ENCODE data around the gene NDUFS8. TPM values are rescaled to one million over a fixed set of nuclear protein-coding genes. Genes with fewer than 3 reads are reported as not detected.

The NDUFS8 gene
- total and polyA plus RNA-seq, 3 donors from 2014 or later = 149 to 196 (median 184) TPM

DNA sequence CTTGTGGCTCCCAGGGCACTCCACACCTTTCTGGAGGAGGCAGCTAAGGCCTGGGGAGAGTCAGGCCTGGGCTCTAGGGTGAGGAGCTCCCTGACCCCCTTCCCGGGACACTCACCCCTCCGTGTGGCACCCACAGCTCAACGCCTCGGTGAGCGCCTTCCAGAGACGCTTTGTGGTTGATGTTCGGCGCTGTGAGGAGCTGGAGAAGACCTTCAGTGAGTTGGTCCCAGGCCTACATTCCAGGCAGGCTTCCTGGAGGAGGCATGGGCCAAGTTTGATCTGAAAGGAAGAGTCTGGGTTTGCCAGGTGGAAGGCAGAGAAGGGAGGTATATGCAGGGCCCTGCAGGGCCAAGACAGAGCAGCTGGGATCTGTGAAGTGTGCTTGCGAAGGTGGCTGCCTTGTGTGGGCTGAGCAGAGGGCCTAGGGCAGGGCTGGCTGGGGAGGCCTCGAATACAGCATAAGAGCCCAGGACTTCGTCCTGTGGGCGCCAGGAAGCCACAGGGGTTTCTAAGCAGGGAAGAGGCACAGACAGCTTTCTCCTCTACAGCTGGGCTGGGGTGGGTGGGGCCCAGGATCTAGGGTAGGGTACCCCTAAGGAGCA is 11.2 kb downstream of the NDUFS8 start:
- DNase-seq = no peak
- Histone ChIP-seq H3K9me3 (no peaks in the 10 kb centered on the region), H3K27ac (no peak overlapping the region), H3K4me1 (peaks cover 23% of the 10 kb centered on the region), H3K27me3 (no peaks in the 10 kb centered on the region), H3K4me3 (no peak overlapping the region), H3K36me3 (ENCODE audit: low read depth, missing control alignments) (no peaks in the 10 kb centered on the region)
- intact Hi-C loops (cut with DNase I; ENCODE audit: low total_unique reads) = no loop called here
- WGBS, 2 donors = 84 to 89% methylated on average over 8 to 12 of the region's 12 CpGs
- TF ChIP-seq, protein P1, sequence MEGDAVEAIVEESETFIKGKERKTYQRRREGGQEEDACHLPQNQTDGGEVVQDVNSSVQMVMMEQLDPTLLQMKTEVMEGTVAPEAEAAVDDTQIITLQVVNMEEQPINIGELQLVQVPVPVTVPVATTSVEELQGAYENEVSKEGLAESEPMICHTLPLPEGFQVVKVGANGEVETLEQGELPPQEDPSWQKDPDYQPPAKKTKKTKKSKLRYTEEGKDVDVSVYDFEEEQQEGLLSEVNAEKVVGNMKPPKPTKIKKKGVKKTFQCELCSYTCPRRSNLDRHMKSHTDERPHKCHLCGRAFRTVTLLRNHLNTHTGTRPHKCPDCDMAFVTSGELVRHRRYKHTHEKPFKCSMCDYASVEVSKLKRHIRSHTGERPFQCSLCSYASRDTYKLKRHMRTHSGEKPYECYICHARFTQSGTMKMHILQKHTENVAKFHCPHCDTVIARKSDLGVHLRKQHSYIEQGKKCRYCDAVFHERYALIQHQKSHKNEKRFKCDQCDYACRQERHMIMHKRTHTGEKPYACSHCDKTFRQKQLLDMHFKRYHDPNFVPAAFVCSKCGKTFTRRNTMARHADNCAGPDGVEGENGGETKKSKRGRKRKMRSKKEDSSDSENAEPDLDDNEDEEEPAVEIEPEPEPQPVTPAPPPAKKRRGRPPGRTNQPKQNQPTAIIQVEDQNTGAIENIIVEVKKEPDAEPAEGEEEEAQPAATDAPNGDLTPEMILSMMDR (IDR thresholded peaks at IDR 0.05) = no peak
- no peak for TF ChIP-seq POLR2A (IDR thresholded peaks at IDR 0.05)

DNA sequence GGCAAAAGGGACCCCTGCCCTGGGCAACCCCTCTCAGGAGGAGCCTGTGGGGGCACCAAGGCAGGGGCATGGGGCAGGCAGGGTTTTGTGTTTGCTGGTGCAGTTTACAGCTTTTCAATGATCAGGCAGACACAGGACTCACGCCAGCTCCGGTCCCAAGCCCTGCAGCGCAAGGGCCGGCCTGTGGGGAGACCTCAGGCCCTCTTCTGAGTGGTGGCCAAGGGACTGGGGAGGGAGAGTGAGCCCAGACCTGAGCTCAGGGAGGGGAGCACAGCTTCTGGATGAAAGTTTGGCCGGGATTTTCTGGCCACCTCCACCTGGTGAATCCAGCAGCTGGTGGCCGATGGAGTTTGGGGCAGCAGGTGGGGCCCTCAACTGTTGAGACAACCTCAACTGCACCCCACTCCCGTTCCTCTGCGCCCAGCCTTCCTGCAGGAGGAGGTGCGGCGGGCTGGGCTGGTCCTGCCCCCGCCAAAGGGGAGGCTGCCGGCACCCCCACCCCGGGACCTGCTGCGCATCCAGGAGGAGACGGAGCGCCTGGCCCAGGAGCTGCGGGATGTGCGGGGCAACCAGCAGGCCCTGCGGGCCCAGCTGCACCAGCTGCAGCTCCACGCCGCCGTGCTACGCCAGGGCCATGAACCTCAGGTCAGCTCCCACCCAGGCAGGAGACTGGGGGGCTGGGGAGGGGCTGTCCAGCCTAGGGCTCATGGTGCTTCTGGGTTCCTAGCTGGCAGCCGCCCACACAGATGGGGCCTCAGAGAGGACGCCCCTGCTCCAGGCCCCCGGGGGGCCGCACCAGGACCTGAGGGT is 11.9 kb downstream of the NDUFS8 start:
- intact Hi-C loops (cut with DNase I; ENCODE audit: low total_unique reads) = no loop called here
- no peak overlapping the region for H3K4me3 ChIP-seq
- no peaks in the 10 kb centered on the region for H3K9me3 ChIP-seq
- no peak overlapping the region for H3K27ac ChIP-seq
- H3K27me3 ChIP-seq = no peaks in the 10 kb centered on the region
- WGBS, 2 donors = 87% methylated on average over 27 of the region's 27 CpGs; no CpG with 5 or more reads in 1 of the 2 donors
- peaks cover 19% of the 10 kb centered on the region for H3K4me1 ChIP-seq
- TF ChIP-seq, protein P1 (IDR thresholded peaks at IDR 0.05) = no peak
- TF ChIP-seq POLR2A (IDR thresholded peaks at IDR 0.05) = no peak
- DNase-seq = no peak
- H3K36me3 ChIP-seq (ENCODE audit: low read depth, missing control alignments) = no peaks in the 10 kb centered on the region

DNA sequence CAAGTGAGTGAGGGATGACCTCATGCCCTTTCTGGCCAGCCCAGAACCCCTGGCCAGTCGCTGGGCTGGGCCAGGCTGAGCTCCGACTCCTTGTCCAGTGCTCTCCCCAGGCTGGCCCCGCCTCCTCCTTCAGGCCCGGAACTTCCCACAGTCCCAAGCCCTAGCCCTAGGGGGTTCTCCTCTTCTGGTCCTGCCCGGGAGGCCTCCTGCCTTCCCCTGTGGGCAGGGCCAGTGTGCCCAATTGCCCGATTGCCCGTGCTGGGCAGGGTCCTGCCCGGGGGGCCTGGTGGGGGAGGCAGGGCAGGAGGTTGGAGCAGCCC is 12.5 kb downstream of the NDUFS8 start:
- Histone ChIP-seq H3K27ac (no peak overlapping the region), H3K4me1 (peaks cover 17% of the 10 kb centered on the region)
- intact Hi-C loops (cut with DNase I; ENCODE audit: low total_unique reads) = no loop called here

DNA sequence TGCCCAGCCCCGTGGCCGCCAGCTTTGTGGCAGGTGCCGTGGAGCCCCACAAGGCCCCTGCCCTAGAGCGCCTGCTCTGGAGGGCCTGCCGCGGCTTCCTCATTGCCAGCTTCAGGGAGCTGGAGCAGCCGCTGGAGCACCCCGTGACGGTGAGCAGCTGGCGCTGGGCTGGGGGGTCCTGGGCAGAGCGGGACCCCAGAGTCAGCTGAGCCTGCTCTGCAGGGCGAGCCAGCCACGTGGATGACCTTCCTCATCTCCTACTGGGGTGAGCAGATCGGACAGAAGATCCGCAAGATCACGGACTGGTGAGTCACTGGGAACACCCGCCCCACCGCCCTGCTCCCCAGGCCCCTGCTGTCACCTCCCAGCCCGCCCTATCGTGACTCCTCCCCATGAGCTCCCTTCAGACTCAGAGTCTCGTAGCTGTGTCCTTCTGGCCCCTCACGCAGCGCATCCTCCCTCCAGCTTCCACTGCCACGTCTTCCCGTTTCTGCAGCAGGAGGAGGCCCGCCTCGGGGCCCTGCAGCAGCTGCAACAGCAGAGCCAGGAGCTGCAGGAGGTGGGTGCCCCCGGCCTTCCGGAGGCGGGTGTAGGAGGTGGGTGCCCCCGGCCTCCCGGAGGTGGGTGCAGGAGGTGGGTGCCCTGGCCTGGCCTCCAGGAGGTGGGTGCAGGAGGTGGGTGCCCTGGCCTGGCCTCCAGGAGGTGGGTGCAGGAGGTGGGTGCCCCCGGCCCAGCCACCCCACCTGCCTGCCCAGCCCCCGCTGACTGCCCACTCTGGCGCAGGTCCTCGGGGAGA is 13.1 kb downstream of the NDUFS8 start:
- peaks cover 12% of the 10 kb centered on the region for H3K4me1 ChIP-seq
- H3K27me3 ChIP-seq = no peaks in the 10 kb centered on the region
- TF ChIP-seq POLR2A (IDR thresholded peaks at IDR 0.05) = no peak
- TF ChIP-seq, protein P1 (IDR thresholded peaks at IDR 0.05) = no peak
- no peaks in the 10 kb centered on the region for H3K36me3 ChIP-seq (ENCODE audit: low read depth, missing control alignments)
- DNase-seq = no peak
- H3K9me3 ChIP-seq = no peaks in the 10 kb centered on the region
- WGBS, 2 donors = 76 to 88% methylated on average over 25 to 36 of the region's 36 CpGs
- H3K27ac ChIP-seq = no peak overlapping the region
- H3K4me3 ChIP-seq = no peak overlapping the region
- intact Hi-C loops (cut with DNase I; ENCODE audit: low total_unique reads) = no loop called here

More for the DNA sequence above, 12.5 kb downstream of the NDUFS8 start:
- Histone ChIP-seq H3K4me3 (no peak overlapping the region), H3K9me3 (no peaks in the 10 kb centered on the region), H3K36me3 (ENCODE audit: low read depth, missing control alignments) (no peaks in the 10 kb centered on the region), H3K27me3 (no peaks in the 10 kb centered on the region)
- DNase-seq = no peak
- TF ChIP-seq, protein P1 (IDR thresholded peaks at IDR 0.05) = no peak
- no peak for TF ChIP-seq POLR2A (IDR thresholded peaks at IDR 0.05)
- 83 to 84% methylated on average over 7 of the region's 8 CpGs for WGBS, 2 donors

Data from testis (tissue), 3 donors.